Bronchial epithelial cell (primary cell): ENCODE results near the gene SRSF12. TPM values are rescaled to one million over a fixed set of nuclear protein-coding genes. Genes with fewer than 3 reads are reported as not detected.
A peak's percentile ranks its signal among the peaks of the same experiment; 100 is the strongest.
"Not testable (repeated sequence)": the region's sequence is repeated elsewhere in the genome, so short reads cannot be mapped to it uniquely, and the experiment has no call there.

Experiments
- DNase-seq: peaks from one replicate; pipeline ENCODE4 v3.0.0-alpha.2; 2010; ENCODE audit warnings: low read depth
- FAIRE-seq: peaks from 2 replicates; lab custom pipeline; 2011; peaks lifted over from hg19 to GRCh38; lab: Jason Lieb, UNC
- H3K27me3 ChIP-seq: 2 replicates; pipeline ENCODE4 v1.5.1; 2011; ENCODE audit warnings: low read length; ENCODE audit not compliant: control insufficient read depth, insufficient read depth
- H3K36me3 ChIP-seq: 2 replicates; pipeline ENCODE4 v1.5.1; 2011; ENCODE audit warnings: low read length; ENCODE audit not compliant: control insufficient read depth, insufficient read depth
- H3K4me3 ChIP-seq: 2 replicates; pipeline ENCODE4 v1.5.1; 2011; ENCODE audit warnings: mild to moderate bottlenecking, low read depth, low read length, control low read depth
- CTCF ChIP-seq: IDR thresholded peaks from 2 replicates; pipeline ENCODE4 v1.5.1; 2011; ENCODE audit warnings: mild to moderate bottlenecking, moderate library complexity, low read length, control low read depth, inconsistent platforms; ENCODE audit not compliant: insufficient read depth, severe bottlenecking
- total RNA-seq: library from RNA; depleted of rRNA; stranded (reverse); fragments of >200 nt; gene quantifications from 2 replicates; pipeline ENCODE4 v1.2.1, GENCODE V29; 2014

The SRSF12 gene
- total RNA-seq, 1 donor from 2014 or later: under 0.01 TPM

DNA sequence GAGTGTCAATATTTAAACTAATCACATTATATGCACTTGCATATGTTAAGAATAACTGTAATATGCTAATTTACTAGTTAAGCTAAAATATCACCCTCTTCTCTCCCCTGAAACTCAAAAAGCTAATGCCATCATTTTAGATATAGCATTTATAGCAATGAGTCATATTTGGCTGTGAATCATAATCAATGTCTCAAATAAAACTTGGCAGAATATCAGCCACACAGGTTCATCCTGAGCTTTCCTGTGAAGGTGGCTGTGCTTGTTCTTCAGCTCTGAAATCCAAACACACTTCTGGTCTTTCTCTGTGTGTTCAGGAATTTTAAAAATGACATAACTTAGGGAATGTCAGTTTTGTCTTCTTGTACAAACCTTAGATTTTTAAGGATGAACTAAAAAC, 50.1 kb downstream of the SRSF12 start:
- Histone ChIP-seq H3K36me3 (no peaks in the 10 kb centered on the region), H3K4me3 (no peak overlapping the region), H3K27me3 (no peaks in the 10 kb centered on the region)
- FAIRE-seq (no peak), DNase-seq (peak; percentile 88)
- TF ChIP-seq CTCF: no peak

DNA sequence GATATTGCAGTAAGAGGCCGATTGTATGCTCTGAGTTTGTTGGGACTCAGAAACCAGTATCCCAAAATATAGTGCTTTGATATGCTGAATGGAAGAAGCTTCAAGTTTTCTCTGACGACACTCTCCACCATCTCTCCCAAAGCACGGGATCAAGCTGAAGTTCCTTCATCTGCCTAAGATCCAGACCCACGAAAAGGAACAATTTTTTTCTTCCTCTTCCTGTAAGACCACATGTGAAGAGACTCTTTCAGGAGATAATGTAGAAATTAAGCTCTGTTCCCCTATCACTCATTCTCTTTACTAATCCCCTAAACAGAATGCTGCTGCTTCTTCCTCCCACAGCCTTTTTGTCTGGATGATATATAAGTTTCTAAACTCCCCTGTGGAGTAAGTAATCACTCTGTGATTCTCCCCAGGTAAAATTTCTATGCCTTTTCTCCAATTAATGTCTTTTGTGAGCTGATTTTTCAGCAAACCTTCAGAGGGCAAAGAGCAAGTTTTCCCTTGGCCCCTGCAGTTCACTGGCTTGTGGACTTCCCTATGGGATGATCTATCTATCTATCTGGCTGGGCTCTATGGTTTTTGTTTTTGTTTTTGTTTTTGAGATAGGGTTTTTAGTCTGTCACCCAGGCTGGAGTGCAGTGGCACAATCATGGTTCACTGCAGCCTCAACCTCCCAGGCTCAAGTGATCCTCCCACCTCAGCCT, 50.8 kb downstream of the SRSF12 start:
- FAIRE-seq: no peak
- no peak for DNase-seq
- Histone ChIP-seq H3K27me3 (no peaks in the 10 kb centered on the region), H3K36me3 (no peaks in the 10 kb centered on the region), H3K4me3 (no peak overlapping the region)
- TF ChIP-seq CTCF: no peak

DNA sequence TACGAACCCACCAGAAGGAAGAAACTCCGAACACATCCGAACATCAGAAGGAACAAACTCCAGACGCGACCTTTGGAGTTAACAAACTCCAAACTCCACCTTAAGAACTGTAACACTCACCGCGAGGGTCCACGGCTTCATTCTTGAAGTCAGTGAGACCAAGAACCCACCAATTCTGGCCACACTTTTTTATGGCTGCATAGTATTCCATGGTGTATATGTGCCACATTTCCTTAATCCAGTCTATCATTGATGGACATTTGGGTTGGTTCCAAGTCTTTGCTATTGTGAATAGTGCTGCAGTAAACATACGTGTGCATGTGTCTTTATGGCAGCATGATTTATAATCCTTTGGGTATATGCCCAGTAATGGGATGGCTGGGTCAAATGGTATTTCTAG, 51.8 kb downstream of the SRSF12 start:
- FAIRE-seq: not testable (repeated sequence)

DNA sequence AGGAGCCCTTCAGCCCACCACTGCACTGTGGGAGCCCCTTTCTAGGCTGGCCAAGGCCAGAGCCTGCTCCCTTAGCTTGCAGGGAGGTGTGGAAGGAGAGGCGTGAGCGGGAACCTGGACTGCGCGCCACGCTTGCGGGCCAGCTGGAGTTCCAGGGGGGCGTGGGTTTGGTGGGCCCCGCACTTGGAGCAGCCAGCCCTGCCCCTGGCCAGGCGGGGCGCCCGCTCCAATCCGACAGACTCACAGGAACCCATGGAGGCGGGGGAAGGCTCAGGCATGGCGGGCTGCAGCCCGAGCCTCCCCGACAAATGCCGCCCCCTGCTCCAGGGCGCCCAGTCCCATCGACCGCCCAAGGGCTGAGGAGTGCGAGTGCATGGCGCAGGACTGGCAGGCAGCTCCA, 52.9 kb downstream of the SRSF12 start:
- DNase-seq, H3K36me3 ChIP-seq, FAIRE-seq, H3K4me3 ChIP-seq, H3K27me3 ChIP-seq: not testable (repeated sequence)

More for the DNA sequence above, 51.8 kb downstream of the SRSF12 start:
- H3K27me3 ChIP-seq, H3K36me3 ChIP-seq, DNase-seq, H3K4me3 ChIP-seq: not testable (repeated sequence)

DNA sequence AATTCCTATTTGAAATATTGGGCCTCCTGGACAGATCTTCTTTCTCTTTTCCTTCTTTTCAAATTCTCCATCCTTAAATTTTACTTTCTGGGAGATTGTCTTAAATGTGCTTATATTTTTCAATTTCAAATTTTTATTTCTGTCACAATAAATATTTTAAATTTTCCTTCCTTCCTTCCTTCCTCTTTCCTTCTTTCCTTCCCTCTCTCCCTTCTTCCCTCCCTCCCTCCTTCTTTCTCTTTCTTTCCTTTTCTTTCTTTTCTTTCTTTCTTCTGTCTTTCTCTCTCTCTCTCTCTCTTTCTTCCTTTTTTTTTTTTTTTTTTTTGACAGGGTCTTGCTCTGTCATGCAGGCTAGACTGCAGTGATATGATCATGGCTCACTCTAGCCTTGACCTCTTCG, 54.0 kb downstream of the SRSF12 start:
- FAIRE-seq: no peak
- no peaks in the 10 kb centered on the region for H3K36me3 ChIP-seq
- TF ChIP-seq CTCF: no peak
- no peak for DNase-seq
- H3K4me3 ChIP-seq: no peak overlapping the region
- no peaks in the 10 kb centered on the region for H3K27me3 ChIP-seq

DNA sequence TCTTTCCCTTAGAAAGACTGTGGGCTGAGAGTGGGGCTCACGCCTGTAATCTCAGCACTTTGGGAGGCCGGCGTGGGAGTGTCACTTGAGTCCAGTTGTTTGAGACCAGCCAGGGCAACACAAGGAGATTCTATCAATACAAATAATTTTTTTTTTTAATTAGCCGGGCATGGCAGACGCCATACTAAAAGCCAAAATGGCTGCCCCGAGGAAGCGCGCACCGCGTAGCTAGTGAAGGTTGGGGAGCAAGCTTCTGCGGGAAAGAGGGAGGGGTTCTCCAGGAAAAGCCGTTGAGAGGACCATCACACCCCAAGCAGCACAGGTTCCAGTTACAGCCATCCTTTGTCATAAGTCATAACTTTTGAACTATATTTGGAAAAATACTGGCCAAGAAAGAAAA, 58.6 kb downstream of the SRSF12 start:
- H3K36me3 ChIP-seq: no peaks in the 10 kb centered on the region
- no peaks in the 10 kb centered on the region for H3K27me3 ChIP-seq
- FAIRE-seq (no peak), DNase-seq (no peak)
- no peak for TF ChIP-seq CTCF
- H3K4me3 ChIP-seq: no peak overlapping the region

GRCh38 chr6:89058627-89059026, 59.2 kb downstream of the SRSF12 start:
- no peak for FAIRE-seq
- Histone ChIP-seq H3K4me3 (no peak overlapping the region), H3K27me3 (no peaks in the 10 kb centered on the region), H3K36me3 (no peaks in the 10 kb centered on the region)
- DNase-seq: no peak
- TF ChIP-seq CTCF: no peak
